OCI-LY3 (cell line): ENCODE results near the gene KCTD14.

Experiments
- EZH2phosphoT487 ChIP-seq: fragments of 200-600 bp; shearing (Covaris generic); IDR thresholded peaks from 2 replicates; pipeline ENCODE4 v1.6.1; 2018; ENCODE audit warnings: antibody characterized with exemption, mixed run types, low read depth
- TF ChIP-seq, protein P1 (sequence below): fragments of 200-600, 300-600 bp; sonication (generic); IDR thresholded peaks from 2 replicates; pipeline ENCODE4 v1.5.1; 2014; ENCODE audit warnings: antibody characterized with exemption, low read length, low read depth

DNA sequence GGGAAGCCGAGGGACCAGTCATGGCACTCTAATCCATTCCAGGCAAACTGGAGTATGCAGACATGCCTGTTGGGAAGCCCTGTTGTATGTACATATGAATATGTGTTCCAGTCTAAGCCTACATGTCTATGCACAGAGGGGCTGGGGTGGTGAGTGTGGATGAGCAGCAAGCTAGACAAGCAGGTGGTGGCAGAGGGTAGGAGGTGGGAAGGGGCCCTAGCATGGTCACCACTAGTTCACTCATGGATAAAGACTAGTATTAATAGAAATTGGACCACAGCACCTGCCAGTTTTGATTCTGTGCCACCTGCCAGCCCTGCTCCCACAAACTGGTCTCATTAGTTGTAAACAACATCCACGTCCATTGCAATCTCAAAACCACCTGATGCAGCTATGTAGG lies 42.1 kb upstream of the KCTD14 start:
- TF ChIP-seq, protein P1, sequence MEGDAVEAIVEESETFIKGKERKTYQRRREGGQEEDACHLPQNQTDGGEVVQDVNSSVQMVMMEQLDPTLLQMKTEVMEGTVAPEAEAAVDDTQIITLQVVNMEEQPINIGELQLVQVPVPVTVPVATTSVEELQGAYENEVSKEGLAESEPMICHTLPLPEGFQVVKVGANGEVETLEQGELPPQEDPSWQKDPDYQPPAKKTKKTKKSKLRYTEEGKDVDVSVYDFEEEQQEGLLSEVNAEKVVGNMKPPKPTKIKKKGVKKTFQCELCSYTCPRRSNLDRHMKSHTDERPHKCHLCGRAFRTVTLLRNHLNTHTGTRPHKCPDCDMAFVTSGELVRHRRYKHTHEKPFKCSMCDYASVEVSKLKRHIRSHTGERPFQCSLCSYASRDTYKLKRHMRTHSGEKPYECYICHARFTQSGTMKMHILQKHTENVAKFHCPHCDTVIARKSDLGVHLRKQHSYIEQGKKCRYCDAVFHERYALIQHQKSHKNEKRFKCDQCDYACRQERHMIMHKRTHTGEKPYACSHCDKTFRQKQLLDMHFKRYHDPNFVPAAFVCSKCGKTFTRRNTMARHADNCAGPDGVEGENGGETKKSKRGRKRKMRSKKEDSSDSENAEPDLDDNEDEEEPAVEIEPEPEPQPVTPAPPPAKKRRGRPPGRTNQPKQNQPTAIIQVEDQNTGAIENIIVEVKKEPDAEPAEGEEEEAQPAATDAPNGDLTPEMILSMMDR = no peak
- TF ChIP-seq EZH2phosphoT487 = no peak
